Lower leg skin (tissue), 4 donors: Measurements from ENCODE around the gene CELF2. TPM values are rescaled to one million over a fixed set of nuclear protein-coding genes. Genes with fewer than 3 reads are reported as not detected.

Experiments
- DNase-seq, 2 donors: peaks; one replicate each; pipeline ENCODE4 v3.0.0-alpha.2; 2019; ENCODE audit warnings: low spot score in 2 of 2
- H3K4me3 ChIP-seq: fragments of 200-600 bp; sonication (generic); 2 replicates; pipeline ENCODE4 v1.5.1; 2017; ENCODE audit warnings: mild to moderate bottlenecking, low read depth; ENCODE audit not compliant: poor library complexity, severe bottlenecking
- POLR2A ChIP-seq, 2 donors: fragments of 450-650 bp; IDR thresholded peaks; one replicate each; pipeline ENCODE4 v1.6.1; 2016 to 2017; ENCODE audit warnings: antibody characterized with exemption in 2 of 2, mild to moderate bottlenecking in 1 of 2, moderate library complexity in 1 of 2
- WGBS, 2 donors: methylation state at CpG; one replicate each; pipeline ENCODE4 v1.1.5; 2018; 5-methylcytosine and 5-hydroxymethylcytosine counted together
- intact Hi-C: fragments of 100-400 bp; cut with DNase I; formaldehyde crosslinking; loops from one replicate; pipeline ENCODE4 v1.15.0; 2023; ENCODE audit warnings: low total_unique reads
- total RNA-seq, 4 donors: library from RNA; depleted of rRNA; stranded (reverse); fragments of >200 nt; gene quantifications; one replicate each; pipeline ENCODE4 v1.1.0, GENCODE V29; 2016
- TF ChIP-seq, protein P1 (sequence below), 3 donors: fragments of 450-650 bp; IDR thresholded peaks; one replicate each; pipeline ENCODE4 v1.5.1; 2016; ENCODE audit warnings: antibody characterized with exemption in 3 of 3, mild to moderate bottlenecking in 3 of 3, moderate library complexity in 2 of 3

The CELF2 gene
- total RNA-seq, 4 donors from 2014 or later, result 16.9 to 39.9 (median 20.7) TPM

DNA sequence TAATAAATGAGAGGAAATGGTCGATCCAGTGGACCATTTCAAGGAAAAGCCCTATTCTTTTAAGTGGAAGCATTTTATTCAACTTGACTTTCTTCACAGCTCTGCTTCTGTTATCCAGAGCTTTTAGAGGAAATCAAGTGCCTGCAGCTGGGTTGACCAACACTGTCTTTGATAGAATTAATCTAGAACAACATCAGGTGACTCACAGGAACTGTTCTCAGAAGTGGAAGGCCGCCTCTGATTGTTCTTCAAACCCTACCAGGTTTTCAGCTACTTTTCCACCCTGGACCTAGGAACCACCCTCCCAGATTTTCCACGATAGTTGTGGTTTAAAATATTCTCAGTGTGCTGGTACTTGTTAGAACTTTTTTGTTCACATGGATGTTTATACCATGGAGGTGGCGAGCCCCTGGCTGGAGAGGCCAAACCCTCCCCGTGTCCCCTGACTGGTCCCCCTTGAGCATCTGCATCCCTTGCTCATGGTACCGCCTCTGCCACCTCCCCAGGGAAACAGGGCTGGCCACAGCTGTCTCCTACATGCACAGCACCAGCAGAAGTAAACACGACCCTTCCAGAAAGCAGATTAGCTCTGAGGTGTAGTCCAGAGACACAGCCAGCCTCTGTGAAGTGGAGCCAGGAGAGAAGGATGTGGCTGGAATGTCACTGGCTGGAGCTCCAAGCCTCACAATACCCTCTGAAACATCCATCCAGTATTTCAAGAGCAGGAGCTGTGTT lies 300.4 kb downstream of the CELF2 start:
- DNase-seq, result no peak
- H3K4me3 ChIP-seq, result no peak overlapping the region
- WGBS, 2 donors, result 83 to 85% methylated on average over 7 of the region's 7 CpGs
- no peak for TF ChIP-seq POLR2A (IDR thresholded peaks at IDR 0.05)
- TF ChIP-seq, protein P1, sequence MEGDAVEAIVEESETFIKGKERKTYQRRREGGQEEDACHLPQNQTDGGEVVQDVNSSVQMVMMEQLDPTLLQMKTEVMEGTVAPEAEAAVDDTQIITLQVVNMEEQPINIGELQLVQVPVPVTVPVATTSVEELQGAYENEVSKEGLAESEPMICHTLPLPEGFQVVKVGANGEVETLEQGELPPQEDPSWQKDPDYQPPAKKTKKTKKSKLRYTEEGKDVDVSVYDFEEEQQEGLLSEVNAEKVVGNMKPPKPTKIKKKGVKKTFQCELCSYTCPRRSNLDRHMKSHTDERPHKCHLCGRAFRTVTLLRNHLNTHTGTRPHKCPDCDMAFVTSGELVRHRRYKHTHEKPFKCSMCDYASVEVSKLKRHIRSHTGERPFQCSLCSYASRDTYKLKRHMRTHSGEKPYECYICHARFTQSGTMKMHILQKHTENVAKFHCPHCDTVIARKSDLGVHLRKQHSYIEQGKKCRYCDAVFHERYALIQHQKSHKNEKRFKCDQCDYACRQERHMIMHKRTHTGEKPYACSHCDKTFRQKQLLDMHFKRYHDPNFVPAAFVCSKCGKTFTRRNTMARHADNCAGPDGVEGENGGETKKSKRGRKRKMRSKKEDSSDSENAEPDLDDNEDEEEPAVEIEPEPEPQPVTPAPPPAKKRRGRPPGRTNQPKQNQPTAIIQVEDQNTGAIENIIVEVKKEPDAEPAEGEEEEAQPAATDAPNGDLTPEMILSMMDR (IDR thresholded peaks at IDR 0.05), result no peak
- intact Hi-C loops, result no loop called here

DNA sequence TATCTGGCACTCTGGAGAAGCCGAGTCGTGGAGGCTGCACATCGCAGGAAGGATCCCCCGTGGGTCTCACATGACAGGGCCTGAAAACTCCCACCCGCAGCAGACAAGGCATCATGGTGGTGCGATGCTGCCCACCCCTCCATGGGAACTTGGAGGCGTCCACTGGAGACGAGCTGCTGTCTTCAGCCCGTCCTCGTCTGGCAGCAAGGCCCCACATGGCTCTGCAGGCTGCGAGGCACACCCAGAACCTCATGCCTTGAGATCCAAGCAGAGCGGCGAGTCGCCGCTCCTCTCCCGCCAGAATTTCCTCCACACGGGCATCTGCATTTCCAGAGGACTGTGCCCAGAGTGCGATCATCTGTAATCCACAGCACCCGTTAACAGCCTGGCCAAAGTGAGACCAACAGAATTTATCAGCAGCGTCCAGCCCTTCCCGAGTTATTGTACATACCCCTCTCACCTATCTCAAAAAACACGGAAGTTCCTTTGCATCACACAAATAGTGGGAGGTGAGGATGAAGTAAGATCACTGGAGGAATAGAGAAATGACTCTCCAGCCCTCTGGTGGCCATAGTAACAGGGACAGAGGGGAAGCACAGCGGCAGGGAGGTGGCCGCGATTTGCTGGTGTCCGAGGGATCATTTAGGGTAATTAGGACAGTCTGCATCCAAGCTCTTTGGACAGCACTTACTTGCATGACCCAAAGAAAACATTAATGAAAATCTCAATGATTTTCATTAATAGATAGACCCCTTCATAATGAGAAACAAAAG lies 301.3 kb downstream of the CELF2 start:
- TF ChIP-seq, protein P1 (IDR thresholded peaks at IDR 0.05), result no peak
- no peak for TF ChIP-seq POLR2A (IDR thresholded peaks at IDR 0.05)
- 95 to 96% methylated on average over 26 of the region's 26 CpGs for WGBS, 2 donors
- H3K4me3 ChIP-seq, result no peak overlapping the region
- intact Hi-C loops, result no loop called here
- DNase-seq, result no peak

- 83 to 90% methylated on average over 11 of the region's 11 CpGs for WGBS, 2 donors
- intact Hi-C loops, result no loop called here
- DNase-seq, result no peak
- H3K4me3 ChIP-seq, result no peak overlapping the region
- TF ChIP-seq, protein P1 (IDR thresholded peaks at IDR 0.05), result no peak
- TF ChIP-seq POLR2A (IDR thresholded peaks at IDR 0.05), result no peak
These were observed 302.4 kb downstream of the CELF2 start for GRCh38 chr10:11319990-11320602.

- intact Hi-C loops, result no loop called here
- WGBS, 2 donors, result 92 to 93% methylated on average over 17 of the region's 17 CpGs
These were observed 303.3 kb downstream of the CELF2 start for GRCh38 chr10:11320809-11321520.

DNA sequence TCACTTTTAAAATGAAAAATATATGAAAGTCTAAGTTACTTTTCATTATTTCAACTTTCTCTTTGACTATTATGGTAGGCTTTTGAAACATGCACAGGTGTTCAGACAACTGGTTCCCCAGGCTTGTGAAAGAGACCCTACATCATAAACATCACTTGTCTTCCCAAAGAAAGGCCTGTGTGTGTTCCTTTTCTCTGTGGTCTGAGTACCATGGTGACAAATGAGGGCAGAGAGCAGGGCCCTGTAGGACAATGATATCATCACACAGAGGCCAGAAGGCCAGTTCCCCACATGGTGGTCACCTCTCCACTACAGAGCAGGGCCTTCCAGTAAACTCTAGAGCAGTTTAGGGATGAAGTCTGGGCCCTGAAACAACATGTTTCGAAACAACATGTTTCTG lies 305.0 kb downstream of the CELF2 start:
- H3K4me3 ChIP-seq, result no peak overlapping the region
- WGBS, 2 donors, result 90 to 95% methylated on average over 1 of the region's 1 CpG
- TF ChIP-seq, protein P1 (IDR thresholded peaks at IDR 0.05), result no peak
- TF ChIP-seq POLR2A (IDR thresholded peaks at IDR 0.05), result no peak
- DNase-seq, result no peak
- intact Hi-C loops, result no loop called here

More at GRCh38 chr10:11320809-11321520, 303.3 kb downstream of the CELF2 start:
- TF ChIP-seq, protein P1 (IDR thresholded peaks at IDR 0.05), result no peak
- no peak for TF ChIP-seq POLR2A (IDR thresholded peaks at IDR 0.05)
- no peak overlapping the region for H3K4me3 ChIP-seq
- DNase-seq, result no peak
